ENCODE data around the gene MSANTD4. TPM values are rescaled to one million over a fixed set of nuclear protein-coding genes. Genes with fewer than 3 reads are reported as not detected.
"Not testable (repeated sequence)": the region's sequence is repeated elsewhere in the genome, so short reads cannot be mapped to it uniquely, and the experiment has no call there.

Gene MSANTD4
- polyA plus RNA-seq, 4 donors, result 29.3 to 39.5 (median 34.8) TPM

DNA sequence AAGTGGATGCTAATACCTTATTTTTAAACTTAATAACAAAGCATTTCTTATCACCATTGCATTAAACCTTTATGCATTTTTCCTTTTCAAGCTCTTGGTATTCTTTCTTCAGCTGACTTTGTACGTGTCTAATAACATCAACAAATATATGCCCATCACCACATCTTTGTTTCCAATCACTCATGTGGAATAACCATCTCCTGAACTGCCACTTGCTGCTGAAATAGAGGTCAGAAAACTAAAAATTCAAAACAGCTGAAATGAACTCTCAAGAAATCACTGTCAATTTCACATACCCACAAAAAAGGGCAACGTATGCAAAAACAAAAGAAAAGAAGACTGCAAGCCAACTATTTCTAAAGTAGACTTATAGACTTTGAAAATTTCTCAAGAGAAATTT is 7.4 kb downstream of the MSANTD4 start:
- no peak for DNase-seq (ENCODE audit: low read depth in 4 of 4, low spot score in 2 of 4)

- DNase-seq (ENCODE audit: low read depth in 4 of 4, low spot score in 2 of 4), result no peak
Measured at GRCh38 chr11:106014035-106014434, 8.0 kb downstream of the MSANTD4 start.

- no peak for DNase-seq (ENCODE audit: low read depth in 4 of 4, low spot score in 2 of 4)
Measured at GRCh38 chr11:106012744-106013143, 9.3 kb downstream of the MSANTD4 start.

GRCh38 chr11:106011481-106011880 is 10.6 kb downstream of the MSANTD4 start:
- no peak for DNase-seq (ENCODE audit: low read depth in 4 of 4, low spot score in 2 of 4)

DNA sequence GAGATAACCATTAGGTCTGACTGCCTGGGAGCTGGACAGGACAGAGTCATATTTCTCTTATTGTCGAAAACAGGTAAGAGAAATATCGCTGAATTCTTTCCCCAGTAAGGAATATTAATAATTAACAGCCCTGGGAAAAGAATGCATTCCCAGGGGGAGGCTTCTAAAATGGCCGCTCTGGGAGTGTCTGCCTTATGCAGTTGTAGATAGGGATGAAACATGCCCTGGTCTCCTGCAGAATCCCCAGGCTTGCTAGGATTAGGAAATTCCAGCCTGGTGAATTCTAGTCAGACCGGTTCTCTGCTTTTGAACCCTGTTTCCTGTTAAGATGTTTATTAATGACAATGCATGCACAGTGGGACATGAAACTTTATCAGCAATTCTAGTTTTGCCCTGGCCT is 18.9 kb downstream of the MSANTD4 start:
- not testable (repeated sequence) for DNase-seq (ENCODE audit: low read depth in 4 of 4, low spot score in 2 of 4)

DNA sequence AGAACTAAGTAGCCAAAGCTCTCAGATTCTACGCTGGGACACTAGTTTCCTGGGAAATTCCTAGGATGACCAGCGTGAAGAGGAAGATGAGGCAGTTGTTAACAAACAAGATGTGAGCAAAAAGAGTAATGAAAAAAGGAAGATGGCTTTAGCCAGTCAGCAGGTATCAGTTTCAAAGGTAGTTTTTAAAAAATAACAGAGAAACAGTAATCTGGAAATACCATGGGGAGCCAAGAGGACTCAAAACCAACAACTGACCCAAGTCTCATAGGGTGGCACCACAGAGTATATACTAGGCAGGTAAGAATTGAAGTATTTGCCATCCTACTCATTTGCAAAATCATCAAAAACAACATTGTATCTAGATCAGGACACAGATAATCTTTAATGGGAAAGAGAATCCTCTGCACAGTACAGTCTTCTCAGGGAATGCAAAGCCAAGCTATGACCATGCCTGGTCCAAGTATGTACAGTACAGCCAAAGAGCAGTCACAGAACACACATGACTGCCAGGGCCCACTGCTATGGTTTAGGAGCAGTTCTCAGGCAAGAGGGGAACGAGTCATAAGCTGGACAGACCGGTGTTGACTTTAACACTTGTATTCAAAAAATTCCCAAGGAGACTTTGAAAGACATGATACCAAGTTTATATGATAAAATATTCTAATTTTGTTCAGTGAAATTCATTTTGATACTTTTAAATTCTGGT is 20.6 kb downstream of the MSANTD4 start:
- DNase-seq (ENCODE audit: low read depth in 4 of 4, low spot score in 2 of 4), result no peak

- no peak for DNase-seq (ENCODE audit: low read depth in 4 of 4, low spot score in 2 of 4)
Measured at GRCh38 chr11:105991888-105992287, 30.2 kb downstream of the MSANTD4 start.

GRCh38 chr11:105989124-105989523 is 32.9 kb downstream of the MSANTD4 start:
- DNase-seq (ENCODE audit: low read depth in 4 of 4, low spot score in 2 of 4), result no peak

GRCh38 chr11:105988197-105988596 is 33.8 kb downstream of the MSANTD4 start:
- DNase-seq (ENCODE audit: low read depth in 4 of 4, low spot score in 2 of 4), result no peak

DNA sequence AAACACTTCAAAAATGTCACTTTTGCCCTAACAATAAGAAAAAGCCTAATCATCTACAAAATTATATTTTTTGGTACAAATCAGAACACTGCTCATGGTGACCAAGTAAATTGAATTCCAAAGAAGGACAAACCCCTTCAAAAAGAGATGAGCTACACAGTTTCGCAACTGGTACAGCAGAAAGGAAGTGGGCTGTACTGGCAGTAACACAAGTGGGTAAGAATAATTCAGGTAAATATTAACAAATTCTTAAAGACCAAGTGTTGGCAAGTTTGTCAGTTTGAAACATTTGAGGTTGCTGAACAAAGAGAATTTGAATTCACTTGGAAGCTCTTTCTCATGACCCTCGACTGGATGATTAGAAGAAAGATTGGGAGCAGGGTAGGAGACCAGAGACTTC is 35.5 kb downstream of the MSANTD4 start:
- DNase-seq (ENCODE audit: low read depth in 4 of 4, low spot score in 2 of 4), result no peak

- no peak for DNase-seq (ENCODE audit: low read depth in 4 of 4, low spot score in 2 of 4)
Measured at GRCh38 chr11:105979997-105980703, 41.9 kb downstream of the MSANTD4 start.

DNA sequence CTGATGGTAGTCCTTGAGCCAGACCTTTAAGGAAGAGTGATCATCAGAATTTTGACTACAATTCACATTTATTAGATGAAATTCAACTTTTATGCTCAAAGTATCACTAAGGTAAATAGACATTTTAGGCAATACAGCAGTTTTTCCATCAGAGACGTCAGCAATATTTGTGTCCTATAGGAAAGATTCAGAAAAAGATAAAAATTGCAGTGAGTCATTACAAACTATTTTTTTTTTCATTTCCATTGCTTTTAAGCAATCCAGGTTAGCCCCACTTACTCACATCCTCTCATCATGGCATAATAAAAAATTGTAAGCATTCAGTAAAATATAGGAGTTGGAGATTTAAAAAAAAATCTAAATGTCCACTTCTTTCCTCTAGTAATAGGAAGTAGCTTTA is 46.9 kb downstream of the MSANTD4 start:
- no peak for DNase-seq (ENCODE audit: low read depth in 4 of 4, low spot score in 2 of 4)

DNA sequence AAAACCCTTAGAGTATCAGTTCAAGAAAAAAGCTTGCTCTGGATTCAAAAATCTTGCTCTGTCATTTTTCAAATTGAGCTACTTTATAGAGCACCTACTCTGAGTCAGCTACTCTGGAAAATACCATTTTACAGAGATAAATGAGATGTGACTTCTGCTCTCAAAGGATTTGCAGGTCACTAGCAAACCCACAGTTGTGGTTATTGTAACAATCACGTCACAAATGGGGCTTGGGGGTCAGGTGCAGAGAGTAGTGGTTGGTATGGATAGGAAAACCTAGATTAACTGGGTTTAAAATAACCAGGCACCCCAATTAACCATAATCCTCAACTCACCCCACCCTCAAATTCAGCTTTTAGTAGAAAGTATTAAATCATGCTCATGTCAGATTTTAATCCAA is 52.3 kb downstream of the MSANTD4 start:
- DNase-seq (ENCODE audit: low read depth in 4 of 4, low spot score in 2 of 4), result no peak

GRCh38 chr11:105968021-105968697 is 53.9 kb downstream of the MSANTD4 start:
- DNase-seq (ENCODE audit: low read depth in 4 of 4, low spot score in 2 of 4), result no peak

GRCh38 chr11:105960252-105961245 is 61.5 kb downstream of the MSANTD4 start:
- DNase-seq (ENCODE audit: low read depth in 4 of 4, low spot score in 2 of 4), result no peak

Other genes with a start within 250 kb of the MSANTD4 start
- gene KBTBD3, start 55.1 kb upstream of the MSANTD4 start, polyA plus RNA-seq (ENCODE audit: insufficient read length in 4 of 4), result 10 to 100 TPM in 2 of 4 donors, 1 to 10 TPM in 2; 8.3 to 15.0 (median 11.6) TPM
- gene AASDHPPT, start 55.4 kb upstream of the MSANTD4 start, polyA plus RNA-seq (ENCODE audit: insufficient read length in 4 of 4), result 10 to 100 TPM; 66.4 to 86.1 (median 75.8) TPM

Measured in left renal cortex interstitium (tissue), 4 donors.